AG09319 (cell line): ENCODE data around the gene LRRC49.

Experiments used
- DNase-seq: peaks from one replicate; pipeline ENCODE4 v3.0.0-alpha.2; 2010; ENCODE audit warnings: low read depth; ENCODE audit errors: extremely low read depth
- CTCF ChIP-seq: IDR thresholded peaks from 2 replicates; pipeline ENCODE4 v1.5.1; 2011; ENCODE audit warnings: low read depth, mild to moderate bottlenecking, inconsistent platforms, low read length, moderate library complexity

LRRC49 gene

GRCh38 chr15:71097890-71098289, 205.3 kb downstream of the LRRC49 start:
- no peak for DNase-seq
- no peak for TF ChIP-seq CTCF

DNA sequence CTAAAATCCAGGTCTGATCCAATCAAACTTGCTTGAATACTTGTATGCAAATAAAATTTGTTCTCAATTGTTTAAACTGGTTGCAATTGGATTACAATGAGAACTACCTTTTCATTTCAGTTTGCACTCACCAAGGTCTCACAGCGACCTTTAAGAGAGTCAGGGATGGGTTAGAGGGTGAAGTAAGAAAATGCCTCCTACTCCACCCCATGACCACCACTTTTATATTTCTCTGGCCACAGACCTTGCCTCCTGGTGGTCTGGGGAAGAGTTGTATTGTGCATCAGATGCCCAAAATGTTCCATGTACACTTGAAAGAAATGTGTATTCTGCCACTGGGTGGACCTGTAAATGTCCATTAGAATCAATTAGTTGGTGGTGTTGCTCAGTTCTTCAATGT, 206.3 kb downstream of the LRRC49 start:
- no peak for DNase-seq

More for the DNA sequence above, 206.3 kb downstream of the LRRC49 start:
- no peak for TF ChIP-seq CTCF
